H9 (cell line): ENCODE results near the gene KRT86. TPM values are rescaled to one million over a fixed set of nuclear protein-coding genes. Genes with fewer than 3 reads are reported as not detected.

Source experiments
- DNase-seq: peaks from one replicate; pipeline ENCODE4 v3.0.0-alpha.2; 2017
- H2AFZ ChIP-seq: one replicate; pipeline ENCODE4 v1.6.1; 2013; ENCODE audit warnings: mild to moderate bottlenecking, low read length, control low read depth, moderate library complexity
- H2AK5ac ChIP-seq: 2 replicates; pipeline ENCODE4 v1.6.1; 2013; ENCODE audit warnings: low read length, control low read depth, mixed read lengths; ENCODE audit not compliant: insufficient read length
- H2BK120ac ChIP-seq: one replicate; pipeline ENCODE4 v1.6.1; 2013; ENCODE audit warnings: low read depth, mild to moderate bottlenecking, low read length, control low read depth, inconsistent platforms; ENCODE audit not compliant: poor library complexity, severe bottlenecking
- H2BK12ac ChIP-seq: 2 replicates; pipeline ENCODE4 v1.6.1; 2013; ENCODE audit warnings: low read length, control low read depth, mixed read lengths, low read depth; ENCODE audit not compliant: insufficient read length
- H2BK15ac ChIP-seq: 2 replicates; pipeline ENCODE4 v1.6.1; 2013; ENCODE audit warnings: low read depth, low read length, control low read depth
- H2BK20ac ChIP-seq: one replicate; pipeline ENCODE4 v1.6.1; 2013; ENCODE audit warnings: low read depth, mild to moderate bottlenecking, low read length, control low read depth, inconsistent platforms; ENCODE audit not compliant: poor library complexity, severe bottlenecking
- H2BK5ac ChIP-seq: 2 replicates; pipeline ENCODE4 v1.6.1; 2013; ENCODE audit warnings: low read length, control low read depth, mixed read lengths; ENCODE audit not compliant: insufficient read length
- H3K14ac ChIP-seq: 2 replicates; pipeline ENCODE4 v1.6.1; 2013; ENCODE audit warnings: low read length, control low read depth; ENCODE audit not compliant: insufficient read depth
- H3K18ac ChIP-seq: 2 replicates; pipeline ENCODE4 v1.6.1; 2013; ENCODE audit warnings: low read depth, mild to moderate bottlenecking, mixed read lengths, low read length, control low read depth; ENCODE audit not compliant: insufficient read length
- H3K23ac ChIP-seq: 2 replicates; pipeline ENCODE4 v1.6.1; 2013; ENCODE audit warnings: low read length, control low read depth, mixed read lengths, low read depth; ENCODE audit not compliant: insufficient read length
- H3K23me2 ChIP-seq: 2 replicates; pipeline ENCODE4 v1.6.1; 2013; ENCODE audit warnings: low read depth, mild to moderate bottlenecking, mixed read lengths, low read length, control low read depth; ENCODE audit not compliant: insufficient read length, poor library complexity, severe bottlenecking
- H3K27ac ChIP-seq: 2 replicates; pipeline ENCODE4 v1.5.1; 2013; ENCODE audit warnings: low read length, control low read depth, mixed read lengths, low read depth; ENCODE audit not compliant: insufficient read length
- H3K27me3 ChIP-seq: 2 replicates; pipeline ENCODE4 v1.6.1; 2013; ENCODE audit warnings: low read length, control low read depth, inconsistent platforms; ENCODE audit not compliant: insufficient read depth
- H3K4ac ChIP-seq: 2 replicates; pipeline ENCODE4 v1.6.1; 2013; ENCODE audit warnings: low read depth, mild to moderate bottlenecking, control low read depth, inconsistent platforms, low read length, moderate library complexity
- H3K4me1 ChIP-seq: 2 replicates; pipeline ENCODE4 v1.6.1; 2013; ENCODE audit warnings: low read length, control low read depth, inconsistent platforms; ENCODE audit not compliant: insufficient read depth
- H3K4me2 ChIP-seq: 2 replicates; pipeline ENCODE4 v1.6.1; 2013; ENCODE audit warnings: low read length, control low read depth, mixed read lengths; ENCODE audit not compliant: insufficient read length, insufficient read depth
- H3K56ac ChIP-seq: 2 replicates; pipeline ENCODE4 v1.6.1; 2013; ENCODE audit warnings: low read depth, mild to moderate bottlenecking, mixed read lengths, low read length, control low read depth; ENCODE audit not compliant: insufficient read length
- H3K79me1 ChIP-seq: 2 replicates; pipeline ENCODE4 v1.6.1; 2013; ENCODE audit warnings: low read depth, mild to moderate bottlenecking, moderate library complexity, low read length, control low read depth, inconsistent platforms; ENCODE audit not compliant: insufficient read depth, poor library complexity, severe bottlenecking
- H3K79me2 ChIP-seq: 2 replicates; pipeline ENCODE4 v1.6.1; 2013; ENCODE audit warnings: low read length, control low read depth, inconsistent platforms; ENCODE audit not compliant: insufficient read depth
- H3K9ac ChIP-seq: 2 replicates; pipeline ENCODE4 v1.6.1; 2013; ENCODE audit warnings: low read length, control low read depth, mixed read lengths; ENCODE audit not compliant: insufficient read length; ENCODE audit errors: extremely low read depth
- H3K9me3 ChIP-seq: one replicate; pipeline ENCODE4 v1.6.1; 2013; ENCODE audit warnings: low read depth, low read length, inconsistent platforms; ENCODE audit not compliant: control insufficient read depth
- H3T11ph ChIP-seq: one replicate; pipeline ENCODE4 v1.6.1; 2013; ENCODE audit warnings: mild to moderate bottlenecking, low read length, control low read depth, inconsistent platforms
- H4K20me1 ChIP-seq: one replicate; pipeline ENCODE4 v1.6.1; 2013; ENCODE audit not compliant: control insufficient read depth, insufficient read length, insufficient read depth
- H4K5ac ChIP-seq: 2 replicates; pipeline ENCODE4 v1.6.1; 2013; ENCODE audit warnings: low read depth, mild to moderate bottlenecking, mixed read lengths, low read length, control low read depth; ENCODE audit not compliant: insufficient read length
- H4K8ac ChIP-seq: replicated peaks from 2 replicates; pipeline ENCODE4 v1.6.1; 2013; ENCODE audit warnings: low read length, control low read depth, mixed read lengths, low read depth; ENCODE audit not compliant: insufficient read length
- H4K91ac ChIP-seq: 2 replicates; pipeline ENCODE4 v1.6.1; 2013; ENCODE audit warnings: low read depth, mild to moderate bottlenecking, moderate library complexity, mixed read lengths, low read length, control low read depth; ENCODE audit not compliant: insufficient read length
- H3K27ac Mint-ChIP-seq, 3 experiments: 2 replicates in 2 of 3; 3 replicates in 1 of 3; pipeline ENCODE4 v1.8.0; 2020 to 2021; ENCODE audit warnings: mixed read lengths in 3 of 3, mild to moderate bottlenecking in 1 of 3, moderate library complexity in 1 of 3
- H3K27me3 Mint-ChIP-seq: 2 replicates; pipeline ENCODE4 v1.8.0; 2021; ENCODE audit warnings: low read depth, mild to moderate bottlenecking, moderate library complexity, mixed read lengths
- H3K36me3 Mint-ChIP-seq, 3 experiments: 2 replicates in 2 of 3; 3 replicates in 1 of 3; pipeline ENCODE4 v1.8.0; 2020 to 2021; ENCODE audit warnings: low read depth in 3 of 3, mixed read lengths in 3 of 3; ENCODE audit not compliant: insufficient read depth in 1 of 3
- H3K4me1 Mint-ChIP-seq, 2 experiments: 2 replicates each; pipeline ENCODE4 v1.8.0; 2020; ENCODE audit warnings: mixed read lengths in 2 of 2
- H3K4me3 Mint-ChIP-seq, 2 experiments: 2 replicates in 1 of 2; 3 replicates in 1 of 2; pipeline ENCODE4 v1.8.0; 2020 to 2021; ENCODE audit warnings: mild to moderate bottlenecking in 2 of 2, mixed read lengths in 2 of 2, moderate library complexity in 1 of 2
- H3K9me3 Mint-ChIP-seq, 2 experiments: 2 replicates in 1 of 2; 3 replicates in 1 of 2; pipeline ENCODE4 v1.8.0; 2020; ENCODE audit warnings: mild to moderate bottlenecking in 2 of 2, mixed read lengths in 2 of 2, moderate library complexity in 1 of 2
- WGBS: extraction: QIAGEN DNeasy Blood & Tissue Kit; methylation state at CpG from one replicate; pipeline ENCODE4 v1.1.7; 2013; ENCODE audit warnings: missing lambda C conversion rate, low lambda C conversion rate, mixed read lengths; ENCODE audit not compliant: insufficient read length; ENCODE audit errors: extremely low coverage; 5-methylcytosine and 5-hydroxymethylcytosine counted together
- total RNA-seq: library from RNA; stranded (reverse); gene quantifications from 2 replicates; pipeline ENCODE4 v1.2.1, GENCODE V29; 2021
- TF ChIP-seq, protein P1 (sequence below): fragments of 200-600 bp; sonication (generic); conservative IDR thresholded peaks from 3 replicates; pipeline ENCODE4 v1.8.0; 2021; ENCODE audit warnings: antibody characterized with exemption, mild to moderate bottlenecking

Gene KRT86
- total RNA-seq, 1 experiment from 2014 or later = not detected

DNA sequence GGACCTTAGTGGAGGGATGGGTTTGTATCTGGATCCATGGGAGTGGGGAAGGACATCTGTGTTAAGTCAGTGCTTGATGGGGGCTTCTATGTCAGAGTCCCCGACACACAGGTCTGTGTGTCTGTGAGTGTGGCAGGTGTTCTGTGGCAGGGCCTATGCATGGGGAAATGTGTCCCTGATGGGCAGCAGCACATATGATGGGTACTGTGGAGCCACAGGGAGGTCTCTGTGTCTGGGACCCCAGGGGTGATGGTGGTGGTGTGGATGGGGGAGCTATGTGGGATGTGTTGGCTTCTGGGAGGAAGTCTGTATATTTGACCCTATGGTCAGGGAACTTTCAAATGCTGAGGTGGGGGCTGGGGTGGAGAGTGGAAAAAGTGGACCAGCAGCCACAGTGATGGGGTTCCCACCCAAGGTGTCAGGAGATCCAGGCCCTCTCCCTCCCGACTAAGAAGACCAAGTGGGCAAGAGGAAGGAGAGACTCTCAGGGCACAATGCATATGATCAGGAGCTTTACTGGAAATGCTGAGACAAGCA, 24.9 kb upstream of the KRT86 start:
- Mint-ChIP-seq H3K4me1 (peaks cover 27 to 37% of the 10 kb centered on the region in 2 experiments), H3K27ac (no peak overlapping the region; a peak in 2 of 7 replicates), H3K9me3 (no peaks in the 10 kb centered on the region), H3K27me3 (peaks cover 67% of the 10 kb centered on the region), H3K36me3 (no peaks in the 10 kb centered on the region), H3K4me3 (peak overlapping the region; percentile 49 to 76; a peak in 4 of 5 replicates)
- Histone ChIP-seq H2AFZ (no peak overlapping the region), H3K4me1 (peaks cover 2% of the 10 kb centered on the region; the same call in 1 of the 2 replicates), H3K79me1 (no peaks in the 10 kb centered on the region), H3K56ac (no peak overlapping the region), H4K91ac (no peak overlapping the region), H4K5ac (no peak overlapping the region), H3K9ac (no peak overlapping the region), H2BK12ac (no peak overlapping the region), H3K4ac (no peak overlapping the region), H2AK5ac (no peak overlapping the region), H3K27me3 (no peaks in the 10 kb centered on the region; the same call in 1 of the 2 replicates), H3K23me2 (no peaks in the 10 kb centered on the region), H3K79me2 (no peaks in the 10 kb centered on the region), H2BK120ac (no peak overlapping the region), H3K23ac (no peak overlapping the region), H2BK5ac (no peak overlapping the region), H2BK15ac (no peak overlapping the region), H3K9me3 (no peaks in the 10 kb centered on the region), H2BK20ac (no peak overlapping the region), H4K8ac (no peak overlapping the region), H3K27ac (no peak overlapping the region), H3T11ph (no peak overlapping the region), H3K14ac (no peak overlapping the region), H3K18ac (no peak overlapping the region), H3K4me2 (peak overlapping the region; percentile 37), H4K20me1 (no peaks in the 10 kb centered on the region)
- DNase-seq = peak; percentile 23
- TF ChIP-seq, protein P1, sequence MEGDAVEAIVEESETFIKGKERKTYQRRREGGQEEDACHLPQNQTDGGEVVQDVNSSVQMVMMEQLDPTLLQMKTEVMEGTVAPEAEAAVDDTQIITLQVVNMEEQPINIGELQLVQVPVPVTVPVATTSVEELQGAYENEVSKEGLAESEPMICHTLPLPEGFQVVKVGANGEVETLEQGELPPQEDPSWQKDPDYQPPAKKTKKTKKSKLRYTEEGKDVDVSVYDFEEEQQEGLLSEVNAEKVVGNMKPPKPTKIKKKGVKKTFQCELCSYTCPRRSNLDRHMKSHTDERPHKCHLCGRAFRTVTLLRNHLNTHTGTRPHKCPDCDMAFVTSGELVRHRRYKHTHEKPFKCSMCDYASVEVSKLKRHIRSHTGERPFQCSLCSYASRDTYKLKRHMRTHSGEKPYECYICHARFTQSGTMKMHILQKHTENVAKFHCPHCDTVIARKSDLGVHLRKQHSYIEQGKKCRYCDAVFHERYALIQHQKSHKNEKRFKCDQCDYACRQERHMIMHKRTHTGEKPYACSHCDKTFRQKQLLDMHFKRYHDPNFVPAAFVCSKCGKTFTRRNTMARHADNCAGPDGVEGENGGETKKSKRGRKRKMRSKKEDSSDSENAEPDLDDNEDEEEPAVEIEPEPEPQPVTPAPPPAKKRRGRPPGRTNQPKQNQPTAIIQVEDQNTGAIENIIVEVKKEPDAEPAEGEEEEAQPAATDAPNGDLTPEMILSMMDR = no peak
- no CpG with 5 or more reads among the region's 2 CpGs for WGBS
